ENCODE measurements around the gene FOXN1. TPM values are rescaled to one million over a fixed set of nuclear protein-coding genes. Genes with fewer than 3 reads are reported as not detected.

FOXN1 gene
- total and polyA plus RNA-seq, 2 experiments from 2014 or later: 0.87 TPM; not detected in 1

GRCh38 chr17:28480278-28480677 lies 25.9 kb upstream of the FOXN1 start:
- no peaks in the 10 kb centered on the region for H4K20me1 ChIP-seq (ENCODE audit: insufficient read depth, poor library complexity, severe bottlenecking)
- TF ChIP-seq EZH2 (IDR thresholded peaks at IDR 0.05; ENCODE audit: borderline replicate concordance) (no peak), EZH2phosphoT487 (IDR thresholded peaks at IDR 0.05; ENCODE audit: low read depth, severe bottlenecking, unreplicated experiment) (no peak), CTCF (IDR thresholded peaks at IDR 0.05; ENCODE audit: poor library complexity) (no peak)
- DNase-seq (ENCODE audit: low spot score): no peak
- H3K4me2 ChIP-seq: no peak overlapping the region
- no peaks in the 10 kb centered on the region for H3K9me3 ChIP-seq (ENCODE audit: low read depth)
- peaks cover 10% of the 10 kb centered on the region for H3K4me1 ChIP-seq (ENCODE audit: insufficient read depth)
- no peak overlapping the region for H2AFZ ChIP-seq
- no peaks in the 10 kb centered on the region for H3K27me3 ChIP-seq
- H3K27ac ChIP-seq: no peak overlapping the region
- no peaks in the 10 kb centered on the region for H3K36me3 ChIP-seq (replicated peaks; ENCODE audit: insufficient read depth, low read depth)
- H3K9me2 ChIP-seq (replicated peaks; ENCODE audit: insufficient read depth): no peaks in the 10 kb centered on the region
- WGBS (ENCODE audit: low lambda C conversion rate, missing lambda C conversion rate): 65% methylated on average over 5 of the region's 5 CpGs
- H3K4me3 ChIP-seq: no peak overlapping the region
- H3K79me2 ChIP-seq: no peaks in the 10 kb centered on the region

- H3K27ac ChIP-seq: no peak overlapping the region
These were observed 25.2 kb upstream of the FOXN1 start for GRCh38 chr17:28480799-28481571.

GRCh38 chr17:28482551-28483199 lies 23.5 kb upstream of the FOXN1 start:
- H3K27me3 ChIP-seq: no peaks in the 10 kb centered on the region
- H3K4me2 ChIP-seq: no peak overlapping the region
- H2AFZ ChIP-seq: no peak overlapping the region
- H4K20me1 ChIP-seq (ENCODE audit: insufficient read depth, poor library complexity, severe bottlenecking): no peaks in the 10 kb centered on the region
- H3K9me3 ChIP-seq (ENCODE audit: low read depth): no peaks in the 10 kb centered on the region
- H3K79me2 ChIP-seq: no peaks in the 10 kb centered on the region
- H3K4me1 ChIP-seq (ENCODE audit: insufficient read depth): peaks cover 19% of the 10 kb centered on the region
- H3K36me3 ChIP-seq (replicated peaks; ENCODE audit: insufficient read depth, low read depth): no peaks in the 10 kb centered on the region
- WGBS (ENCODE audit: low lambda C conversion rate, missing lambda C conversion rate): 87% methylated on average over 10 of the region's 10 CpGs
- H3K27ac ChIP-seq: no peak overlapping the region
- no peaks in the 10 kb centered on the region for H3K9me2 ChIP-seq (replicated peaks; ENCODE audit: insufficient read depth)
- H3K4me3 ChIP-seq: no peak overlapping the region
- DNase-seq (ENCODE audit: low spot score): no peak
- TF ChIP-seq CTCF (IDR thresholded peaks at IDR 0.05; ENCODE audit: poor library complexity): no peak
- TF ChIP-seq EZH2 (IDR thresholded peaks at IDR 0.05; ENCODE audit: borderline replicate concordance): no peak
- TF ChIP-seq EZH2phosphoT487 (IDR thresholded peaks at IDR 0.05; ENCODE audit: low read depth, severe bottlenecking, unreplicated experiment): no peak

More at GRCh38 chr17:28480799-28481571, 25.2 kb upstream of the FOXN1 start:
- Histone ChIP-seq H3K36me3 (replicated peaks; ENCODE audit: insufficient read depth, low read depth) (no peaks in the 10 kb centered on the region), H3K4me3 (no peak overlapping the region), H3K27me3 (no peaks in the 10 kb centered on the region), H3K4me1 (ENCODE audit: insufficient read depth) (peaks cover 10% of the 10 kb centered on the region), H3K9me2 (replicated peaks; ENCODE audit: insufficient read depth) (no peaks in the 10 kb centered on the region), H4K20me1 (ENCODE audit: insufficient read depth, poor library complexity, severe bottlenecking) (no peaks in the 10 kb centered on the region), H3K9me3 (ENCODE audit: low read depth) (no peaks in the 10 kb centered on the region), H2AFZ (no peak overlapping the region), H3K4me2 (no peak overlapping the region), H3K79me2 (no peaks in the 10 kb centered on the region)
- TF ChIP-seq EZH2 (IDR thresholded peaks at IDR 0.05; ENCODE audit: borderline replicate concordance) (no peak), CTCF (IDR thresholded peaks at IDR 0.05; ENCODE audit: poor library complexity) (no peak), EZH2phosphoT487 (IDR thresholded peaks at IDR 0.05; ENCODE audit: low read depth, severe bottlenecking, unreplicated experiment) (no peak)
- WGBS (ENCODE audit: low lambda C conversion rate, missing lambda C conversion rate): 75% methylated on average over 10 of the region's 10 CpGs
- no peak for DNase-seq (ENCODE audit: low spot score)
